HepG2 (cell line): Measurements from ENCODE around the gene CERT1. TPM values are rescaled to one million over a fixed set of nuclear protein-coding genes. Genes with fewer than 3 reads are reported as not detected.

Experiments used
- ATAC-seq: fragments of 200-7000 bp; cut with Tn5 transposase; 3 replicates; pipeline ENCODE4 v1.9.1; 2020; ENCODE audit warnings: mild to moderate bottlenecking, moderate library complexity
- BruUV-seq: library from RNA; stranded (reverse); fragments of 400-500 nt; replicated peaks from 2 replicates; lab custom pipeline; 2021; lab: Mats Ljungman, UMichigan
- CTCF ChIA-PET: fragments of 300-600 bp; formaldehyde crosslinking; extraction: SDS; loops from one replicate; lab custom pipeline; 2021; ENCODE audit warnings: low total read pairs, inconsistent platforms, low intra/inter-chr PET ratio; lab: Yijun Ruan, JAX
- POLR2A ChIA-PET: fragments of 350-600 bp; sonication (Branson Sonifier 250); formaldehyde crosslinking; loops from one replicate; lab custom pipeline; 2020; ENCODE audit warnings: antibody characterized with exemption, inconsistent platforms; lab: Yijun Ruan, JAX
- DNase-seq: peaks from one replicate; pipeline ENCODE4 v3.0.0-alpha.2; 2015; ENCODE audit warnings: low spot score
- FAIRE-seq: peaks from 3 replicates; lab custom pipeline; 2011; peaks lifted over from hg19 to GRCh38; lab: Jason Lieb, UNC
- H2AFZ ChIP-seq: one replicate; pipeline ENCODE4 v1.6.1; 2011; ENCODE audit warnings: low read length, inconsistent platforms
- H3K27ac ChIP-seq: fragments of 300-600 bp; 3 replicates; pipeline ENCODE4 v1.8.0; 2011; ENCODE audit warnings: mixed run types, mild to moderate bottlenecking, mixed read lengths, low read length, inconsistent platforms; ENCODE audit not compliant: insufficient read depth; ENCODE audit errors: extremely low read length
- H3K27me3 ChIP-seq, 2 experiments: fragments of 200-600 bp in 1 of 2; 2 replicates in 1 of 2; 3 replicates in 1 of 2; pipeline versions ENCODE4 v1.6.0 to v1.8.0; 2011; ENCODE audit warnings: low read length in 2 of 2, mild to moderate bottlenecking in 2 of 2, moderate library complexity in 2 of 2, inconsistent platforms in 1 of 2; ENCODE audit not compliant: insufficient read depth in 2 of 2, control insufficient read depth in 1 of 2
- H3K36me3 ChIP-seq, 2 experiments: fragments of 200-600 bp in 1 of 2; replicated peaks in 1 of 2; 2 replicates in 1 of 2; 3 replicates in 1 of 2; pipeline versions ENCODE4 v1.5.1 to v1.8.0; 2011; ENCODE audit warnings: low read length in 2 of 2, inconsistent platforms in 1 of 2; ENCODE audit not compliant: insufficient read depth in 2 of 2, control insufficient read depth in 1 of 2
- H3K4me1 ChIP-seq: 2 replicates; pipeline ENCODE4 v1.5.1; 2012; ENCODE audit warnings: low read length, inconsistent platforms; ENCODE audit not compliant: insufficient read depth
- H3K4me2 ChIP-seq: 2 replicates; pipeline ENCODE4 v1.6.0; 2011; ENCODE audit warnings: low read depth, low read length, inconsistent platforms
- H3K4me3 ChIP-seq, 3 experiments: fragments of 200-600 bp in 1 of 3; sonication (generic), shearing (Covaris generic) in 1 of 3; replicated peaks in 1 of 3; 2 replicates each; pipeline ENCODE4 v1.5.1; 2011 to 2016; ENCODE audit warnings: low read length in 3 of 3, inconsistent platforms in 2 of 3, low read depth in 2 of 3, mild to moderate bottlenecking in 2 of 3, control low read depth in 1 of 3, mixed read lengths in 1 of 3; ENCODE audit not compliant: insufficient read depth in 1 of 3
- H3K79me2 ChIP-seq: one replicate; pipeline ENCODE4 v1.6.1; 2011; ENCODE audit warnings: low read length, inconsistent platforms; ENCODE audit not compliant: insufficient read depth
- H3K9ac ChIP-seq: 2 replicates; pipeline ENCODE4 v1.6.0; 2011; ENCODE audit warnings: mild to moderate bottlenecking, low read depth, low read length, inconsistent platforms; ENCODE audit not compliant: insufficient read depth
- H3K9me3 ChIP-seq: 2 replicates; pipeline ENCODE4 v1.5.1; 2012; ENCODE audit warnings: mild to moderate bottlenecking, low read length
- H4K20me1 ChIP-seq: 2 replicates; pipeline ENCODE4 v1.6.0; 2011; ENCODE audit warnings: inconsistent platforms, mild to moderate bottlenecking, low read length, moderate library complexity; ENCODE audit not compliant: insufficient read depth
- BATF2 ChIP-seq: sonication (generic); formaldehyde crosslinking; IDR thresholded peaks from 2 replicates; pipeline ENCODE4 v1.8.0; 2022; ENCODE audit warnings: mild to moderate bottlenecking, missing genetic modification reagents, moderate library complexity
- ERF ChIP-seq: IDR thresholded peaks from 2 replicates; pipeline ENCODE4 v1.6.1; 2018; ENCODE audit warnings: missing biosample characterization, missing genetic modification reagents
- GABPA ChIP-seq, 2 experiments: IDR thresholded peaks; 2 replicates each; pipeline ENCODE4 v1.6.1; 2011 to 2016; ENCODE audit warnings: low read depth in 2 of 2, low read length in 1 of 2, missing biosample characterization in 1 of 2, missing genetic modification characterization in 1 of 2
- GRHL1 ChIP-seq: sonication (generic); formaldehyde crosslinking; conservative IDR thresholded peaks from 2 replicates; pipeline ENCODE4 v1.8.0; 2022; ENCODE audit warnings: missing genetic modification reagents
- HES4 ChIP-seq: sonication (generic); formaldehyde crosslinking; IDR thresholded peaks from 2 replicates; pipeline ENCODE4 v1.9.0; 2021; ENCODE audit warnings: mild to moderate bottlenecking, missing genetic modification reagents, borderline replicate concordance
- ONECUT2 ChIP-seq: sonication (generic); formaldehyde crosslinking; IDR thresholded peaks from 2 replicates; pipeline ENCODE4 v1.4.0; 2020; ENCODE audit warnings: missing genetic modification reagents
- POLR2G ChIP-seq: fragments of 200-400 bp; formaldehyde crosslinking; IDR thresholded peaks from 2 replicates; pipeline ENCODE4 v1.6.1; 2018; ENCODE audit warnings: mild to moderate bottlenecking, low read depth, low read length, moderate library complexity
- RFXANK ChIP-seq: IDR thresholded peaks from 2 replicates; pipeline ENCODE4 v1.6.1; 2016
- SP2 ChIP-seq: sonication (generic); formaldehyde crosslinking; IDR thresholded peaks from 2 replicates; pipeline ENCODE4 v1.5.1; 2020; ENCODE audit warnings: mild to moderate bottlenecking, missing genetic modification reagents
- TAF1 ChIP-seq: sonication (generic); formaldehyde crosslinking; IDR thresholded peaks from 2 replicates; pipeline ENCODE4 v1.4.0; 2020; ENCODE audit warnings: missing genetic modification reagents
- ZBTB7B ChIP-seq: sonication (generic); formaldehyde crosslinking; IDR thresholded peaks from 2 replicates; pipeline ENCODE4 v1.4.0; 2020; ENCODE audit warnings: missing genetic modification reagents
- ZFP62 ChIP-seq: sonication (generic); formaldehyde crosslinking; IDR thresholded peaks from 2 replicates; pipeline ENCODE4 v1.4.0; 2020; ENCODE audit warnings: missing genetic modification reagents
- ZMAT5 ChIP-seq: sonication (generic); formaldehyde crosslinking; IDR thresholded peaks from 2 replicates; pipeline ENCODE4 v1.5.0; 2020; ENCODE audit warnings: mild to moderate bottlenecking, low read depth, missing genetic modification reagents, borderline replicate concordance
- ZNF317 ChIP-seq: sonication (generic); formaldehyde crosslinking; IDR thresholded peaks from 2 replicates; pipeline ENCODE4 v1.5.0; 2020; ENCODE audit warnings: mild to moderate bottlenecking, missing genetic modification reagents
- ZNF331 ChIP-seq: sonication (generic); formaldehyde crosslinking; IDR thresholded peaks from 2 replicates; pipeline ENCODE4 v1.4.0; 2020; ENCODE audit warnings: missing genetic modification reagents
- ZNF629 ChIP-seq: sonication (generic); formaldehyde crosslinking; conservative IDR thresholded peaks from 2 replicates; pipeline ENCODE4 v1.5.0; 2020; ENCODE audit warnings: missing genetic modification reagents
- ZNF790 ChIP-seq: sonication (generic); formaldehyde crosslinking; IDR thresholded peaks from 2 replicates; pipeline ENCODE4 v1.8.0; 2022; ENCODE audit warnings: missing genetic modification reagents, mild to moderate bottlenecking, borderline replicate concordance
- ZSCAN30 ChIP-seq: sonication (generic); formaldehyde crosslinking; IDR thresholded peaks from 2 replicates; pipeline ENCODE4 v1.5.0; 2020; ENCODE audit warnings: mild to moderate bottlenecking, missing genetic modification reagents
- WGBS: methylation state at CpG from one replicate; pipeline ENCODE4 v1.1.6; 2017; ENCODE audit warnings: low lambda C conversion rate; 5-methylcytosine and 5-hydroxymethylcytosine counted together
- in situ Hi-C: cut with HindIII; loops from 2 replicates; pipeline ENCODE4 v1.10.0; 2017; ENCODE audit warnings: low pct_unique_long_range_greater_than_20kb; ENCODE audit not compliant: extremely low pct_ligation_motif_present
- intact Hi-C: fragments of 100-400 bp; cut with micrococcal nuclease; formaldehyde crosslinking; loops from one replicate; pipeline ENCODE4 v1.10.0; 2022; ENCODE audit not compliant: unreplicated experiment
- polyA plus RNA-seq, 8 experiments: library from polyadenylated mRNA; depleted of rRNA in 3 of 8; stranded (reverse) in 7 of 8; unstranded in 1 of 8; fragments of >200 nt; fragmentation: Illumina TruSeq in 4 of 8; extraction: Trizol in 4 of 8; gene quantifications; 2 replicates each; pipeline versions ENCODE4 v1.2.1 to v1.2.3, GENCODE V29; 2011 to 2016; ENCODE audit warnings: low read depth in 4 of 8, missing spikeins in 1 of 8, mixed read lengths in 1 of 8; ENCODE audit not compliant: insufficient read depth in 1 of 8
- total RNA-seq, 5 experiments: library from RNA; depleted of rRNA; stranded (reverse); fragments of >200 nt; fragmentation: Illumina TruSeq; extraction: Trizol; gene quantifications; 2 replicates each; pipeline ENCODE4 v1.2.3, GENCODE V29; 2016; ENCODE audit warnings: low read depth in 1 of 5

Gene CERT1
- total and polyA plus RNA-seq, 2 of the 13 experiments (the other 11 are each of a cell fraction or from before 2014, with no cell fraction given), result 8.2 to 12.7 TPM

- H3K27me3 ChIP-seq, result no peaks in the 10 kb centered on the region
- H3K4me1 ChIP-seq, result no peaks in the 10 kb centered on the region
- H2AFZ ChIP-seq, result no peak overlapping the region
- ChIA-PET POLR2A (no interaction called here), CTCF (no interaction called here)
- no peak overlapping the region for H3K9ac ChIP-seq
- no peaks in the 10 kb centered on the region for H3K79me2 ChIP-seq
- no peaks in the 10 kb centered on the region for H3K9me3 ChIP-seq
- H3K36me3 ChIP-seq, result 0 out of 5 replicates have a peak, but pooled peaks cover 1 to 3% of the 10 kb centered on the region in 2 experiments
- no peak for ATAC-seq
- H4K20me1 ChIP-seq, result no peaks in the 10 kb centered on the region
- H3K4me2 ChIP-seq, result no peak overlapping the region
- DNase-seq, result no peak
- H3K4me3 ChIP-seq, result no peak overlapping the region
- H3K27ac ChIP-seq, result no peak overlapping the region
- BruUV-seq, result no TSS peak
- in situ Hi-C loops, result no loop called here
- intact Hi-C loops, result no loop called here
- no peak for FAIRE-seq
- TF ChIP-seq POLR2G (no peak), SP2 (CRISPR knock-in tag) (no peak), ZFP62 (CRISPR knock-in tag) (no peak), RFXANK (no peak), ZNF317 (no peak)
- TF ChIP-seq, all 625 proteins: peak for 0
Measured at GRCh38 chr5:75435096-75435495, 76.3 kb downstream of the CERT1 start.

- Histone ChIP-seq H2AFZ (no peak overlapping the region), H3K9me3 (no peaks in the 10 kb centered on the region), H3K79me2 (no peaks in the 10 kb centered on the region), H3K27me3 (no peaks in the 10 kb centered on the region), H3K9ac (no peak overlapping the region), H3K27ac (no peak overlapping the region), H3K4me2 (no peak overlapping the region), H4K20me1 (no peaks in the 10 kb centered on the region), H3K36me3 (0 out of 5 replicates have a peak, but pooled peaks cover 1 to 3% of the 10 kb centered on the region in 2 experiments), H3K4me1 (no peaks in the 10 kb centered on the region), H3K4me3 (no peak overlapping the region)
- FAIRE-seq (no peak), ATAC-seq (no peak), DNase-seq (no peak)
- POLR2A ChIA-PET, result no interaction called here
- BruUV-seq, result no TSS peak
- in situ Hi-C loops (no loop called here), intact Hi-C loops (no loop called here)
- CTCF ChIA-PET, result no interaction called here
- 100% methylated on average over 3 of the region's 3 CpGs for WGBS
- TF ChIP-seq GRHL1, result no peak
- TF ChIP-seq ONECUT2 (CRISPR knock-in tag), result no peak
- no peak for TF ChIP-seq ZNF331
- no peak for TF ChIP-seq TAF1 (CRISPR knock-in tag)
- TF ChIP-seq ZNF317, result no peak
- TF ChIP-seq ERF (CRISPR knock-in tag), result no peak
- TF ChIP-seq BATF2 (CRISPR knock-in tag), result no peak
- no peak for TF ChIP-seq ZMAT5 (CRISPR knock-in tag)
- TF ChIP-seq HES4 (CRISPR knock-in tag), result no peak
- no peak for TF ChIP-seq GABPA (IDR thresholded peaks at IDR 0.05; ENCODE audit: low read depth, low read length)
- no peak for TF ChIP-seq GABPA (CRISPR knock-in tag; IDR thresholded peaks at IDR 0.05; ENCODE audit: low read depth)
- no peak for TF ChIP-seq ZNF629 (CRISPR knock-in tag)
- TF ChIP-seq ZSCAN30 (CRISPR knock-in tag), result no peak
- TF ChIP-seq ZBTB7B (CRISPR knock-in tag), result no peak
- TF ChIP-seq ZNF790 (CRISPR knock-in tag), result no peak
Measured at GRCh38 chr5:75433814-75434506, 77.5 kb downstream of the CERT1 start.
